ENCODE results near the gene FGR. TPM values are rescaled to one million over a fixed set of nuclear protein-coding genes. Genes with fewer than 3 reads are reported as not detected.

The FGR gene
- total RNA-seq, 1 experiment from 2014 or later = not detected

DNA sequence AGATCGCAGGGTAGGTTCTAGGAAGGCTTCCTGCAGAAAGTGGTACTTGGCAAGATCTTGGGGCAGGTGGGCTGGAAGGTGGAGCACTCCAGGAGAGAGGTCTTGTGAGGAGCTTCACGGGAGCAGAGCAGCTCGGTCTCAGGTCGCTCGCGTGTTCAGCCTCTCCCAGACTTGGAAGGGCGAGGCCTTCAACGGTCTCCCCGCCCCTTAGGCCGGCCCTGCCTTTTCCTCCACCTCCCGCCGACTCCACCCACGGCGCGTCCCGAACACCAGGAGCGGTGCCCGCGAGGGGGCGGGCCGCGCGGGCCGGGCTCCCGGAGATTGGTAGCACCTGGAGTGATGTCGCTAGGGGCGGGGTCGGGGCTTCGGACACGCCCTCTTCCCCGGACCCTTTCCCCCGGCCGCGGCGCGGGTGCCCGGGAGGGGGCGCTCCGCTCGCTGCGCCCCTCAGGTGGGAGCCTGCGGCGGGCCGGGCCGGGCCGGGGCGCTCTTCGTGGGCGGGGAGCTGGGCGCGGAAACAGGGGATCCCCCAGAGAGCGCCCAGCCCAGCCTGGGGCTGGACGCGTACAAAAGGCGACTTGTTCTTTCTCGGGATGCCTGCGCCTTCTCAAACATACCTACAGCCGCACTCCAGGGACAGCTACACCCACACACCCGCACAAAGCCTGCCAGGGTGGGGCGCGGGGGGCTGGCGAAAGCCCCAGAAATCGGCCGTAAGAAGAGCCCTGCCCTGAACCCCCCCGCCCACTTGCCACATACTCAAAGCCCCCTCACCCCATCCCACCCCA is 66.5 kb downstream of the FGR start:
- DNase-seq (ENCODE audit: low spot score) = peak; percentile 81

GRCh38 chr1:27567971-27568299 is 67.0 kb downstream of the FGR start:
- no peak for DNase-seq (ENCODE audit: low spot score)

DNA sequence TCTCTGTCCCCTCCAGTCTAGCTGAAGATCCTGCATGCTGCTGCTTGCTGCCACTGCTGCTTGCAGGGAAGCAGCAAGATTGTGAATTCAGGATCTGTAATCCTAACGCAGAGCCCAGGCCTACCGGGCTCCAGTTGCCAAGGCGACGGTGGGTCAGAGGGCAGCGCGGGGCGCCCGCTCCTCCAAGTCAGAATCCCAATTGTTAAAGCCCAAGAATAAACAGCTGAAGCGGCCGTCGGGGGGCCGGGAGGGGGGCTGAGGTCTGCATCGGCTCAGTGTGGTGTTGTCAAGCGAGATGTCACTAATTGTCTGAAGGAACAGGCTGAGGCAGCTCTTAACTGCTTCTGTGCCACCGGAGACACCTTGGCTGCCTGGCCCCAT is 67.8 kb downstream of the FGR start:
- DNase-seq (ENCODE audit: low spot score) = no peak

- DNase-seq (ENCODE audit: low spot score) = no peak
Measured at GRCh38 chr1:27566462-27567145, 68.4 kb downstream of the FGR start.

DNA sequence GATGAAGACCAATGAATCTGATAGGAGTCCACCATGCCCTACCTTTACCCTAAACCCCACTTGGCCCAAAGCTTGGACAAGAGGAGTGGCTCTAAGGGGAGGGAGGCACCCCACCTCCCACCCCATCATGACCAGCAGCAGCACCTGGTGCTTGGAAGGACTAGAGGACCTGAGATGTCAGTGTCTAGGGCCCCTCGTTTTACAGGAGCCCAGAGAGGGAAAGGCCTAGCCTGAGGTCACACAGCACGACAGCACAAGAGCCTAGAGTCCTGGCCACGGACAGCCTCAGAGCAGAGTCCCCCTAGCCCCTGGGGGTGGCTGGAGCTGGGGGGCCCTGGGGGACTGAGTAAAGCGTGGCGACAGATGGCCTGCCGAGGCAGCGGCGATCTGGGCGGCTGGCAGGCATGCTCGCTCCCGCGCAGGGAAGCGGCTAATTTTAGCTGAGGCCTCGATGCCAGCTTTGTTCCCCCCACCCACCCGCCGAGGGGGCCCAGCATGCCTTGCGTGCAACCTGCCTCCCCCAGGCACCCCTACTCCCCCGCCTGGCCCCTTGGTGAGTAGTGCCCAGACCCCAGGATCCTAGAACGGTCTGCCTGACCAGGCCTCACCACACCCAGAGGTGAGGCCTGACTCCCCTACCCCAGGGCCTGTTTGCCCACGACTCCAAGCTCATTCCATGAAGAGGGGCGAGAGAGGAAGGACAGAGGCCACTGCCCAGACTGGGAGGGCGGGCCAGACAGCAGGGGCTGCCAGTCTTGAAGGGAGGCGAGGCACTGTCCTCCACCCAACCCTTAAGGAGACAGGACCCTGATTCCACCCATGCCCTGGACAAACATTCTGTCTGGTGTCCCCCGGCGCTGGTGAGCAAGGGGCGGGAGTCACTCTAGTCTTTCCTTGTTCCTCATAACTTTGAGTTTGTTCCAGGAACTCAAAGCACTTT is 70.0 kb downstream of the FGR start:
- DNase-seq (ENCODE audit: low spot score) = no peak

- no peak for DNase-seq (ENCODE audit: low spot score)
Measured at GRCh38 chr1:27563591-27564471, 71.2 kb downstream of the FGR start.

GRCh38 chr1:27563341-27563590 is 71.7 kb downstream of the FGR start:
- DNase-seq (ENCODE audit: low spot score) = no peak

DNA sequence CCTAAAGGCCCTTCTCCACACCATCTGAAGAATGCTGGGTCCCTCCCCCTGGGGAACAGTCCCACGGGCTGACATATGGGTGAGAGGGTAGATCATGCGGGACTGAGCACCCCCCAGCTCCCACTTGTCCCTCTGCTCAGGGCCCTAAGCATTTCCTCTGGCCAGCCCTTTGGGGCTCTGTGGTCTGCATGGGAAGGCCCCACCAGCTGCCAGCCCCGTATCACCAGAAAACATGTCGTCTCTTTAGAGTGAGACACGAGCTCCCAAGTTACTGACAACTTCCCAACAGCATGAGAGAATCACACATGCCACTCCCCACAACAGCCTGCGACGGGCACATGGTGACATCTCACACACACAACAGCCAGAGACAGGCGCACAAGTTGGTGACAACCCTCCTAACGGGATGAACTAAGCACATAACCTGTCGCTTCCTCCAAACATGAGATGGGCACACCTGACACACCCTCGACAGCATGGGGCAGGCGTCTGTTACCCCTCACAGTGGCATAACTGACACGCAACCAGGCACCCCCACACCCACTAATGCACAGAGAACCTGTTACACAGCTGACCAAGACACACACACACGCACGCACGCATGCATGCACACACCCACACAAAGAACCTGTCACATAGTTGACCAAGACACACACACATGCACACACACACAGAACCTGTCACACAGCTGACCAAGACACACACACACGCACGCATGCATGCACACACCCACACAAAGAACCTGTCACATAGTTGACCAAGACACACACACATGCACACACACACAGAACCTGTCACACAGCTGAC is 72.2 kb downstream of the FGR start:
- no peak for DNase-seq (ENCODE audit: low spot score)

Other genes starting within 250 kb of the FGR start
- 0.05 and 0.50 TPM in 2 replicates for gene GPR3, start 242.6 kb downstream of the FGR start, total RNA-seq (2014; rRNA removed; shearing (Covaris generic))
- gene WASF2, start 145.0 kb downstream of the FGR start, total RNA-seq (2014; rRNA removed; shearing (Covaris generic)) = 7.5 and 9.1 TPM in 2 replicates
- gene AHDC1, start 31.0 kb downstream of the FGR start, total RNA-seq (2014; rRNA removed; shearing (Covaris generic)) = 3.4 and 7.6 TPM in 2 replicates
- gene IFI6, start 37.0 kb upstream of the FGR start, total RNA-seq (2014; rRNA removed; shearing (Covaris generic)) = 24.9 and 32.0 TPM in 2 replicates
- gene FAM76A, start 90.8 kb upstream of the FGR start, total RNA-seq (2014; rRNA removed; shearing (Covaris generic)) = 8.6 and 9.4 TPM in 2 replicates
- gene STX12, start 138.0 kb upstream of the FGR start, total RNA-seq (2014; rRNA removed; shearing (Covaris generic)) = 18.9 and 22.8 TPM in 2 replicates
- gene PPP1R8, start 195.6 kb upstream of the FGR start, total RNA-seq (2014; rRNA removed; shearing (Covaris generic)) = 35.6 and 37.2 TPM in 2 replicates
- gene THEMIS2, start 237.4 kb upstream of the FGR start, total RNA-seq (2014; rRNA removed; shearing (Covaris generic)) = not detected in 2 replicates